GM23338 (cell line): Measurements from ENCODE around the gene MYH15. TPM values are rescaled to one million over a fixed set of nuclear protein-coding genes. Genes with fewer than 3 reads are reported as not detected.

Experiments
- ATAC-seq: fragments of 200-7000 bp; cut with Tn5 transposase; 3 replicates; pipeline ENCODE4 v1.9.1; 2020
- DNase-seq: peaks from one replicate; pipeline ENCODE4 v3.0.0-alpha.2; 2015; ENCODE audit warnings: low spot score
- H2AFZ ChIP-seq: fragments of 200-600 bp; sonication (generic); 2 replicates; pipeline ENCODE4 v1.8.0; 2016; ENCODE audit warnings: antibody characterized with exemption, mild to moderate bottlenecking, moderate library complexity
- H3F3A ChIP-seq: fragments of 200-600 bp; sonication (generic); replicated peaks from 2 replicates; pipeline ENCODE4 v1.8.0; 2017; ENCODE audit warnings: antibody characterized with exemption, mixed run types, low read depth
- H3K27ac ChIP-seq: fragments of 200-600 bp; sonication (generic); 2 replicates; pipeline ENCODE4 v1.6.1; 2016; ENCODE audit warnings: low read depth
- H3K27me3 ChIP-seq: fragments of 200-600 bp; sonication (generic); 2 replicates; pipeline ENCODE4 v1.8.0; 2016; ENCODE audit warnings: mild to moderate bottlenecking, mixed run types, moderate library complexity; ENCODE audit not compliant: insufficient read depth
- H3K36me3 ChIP-seq: fragments of 200-600 bp; sonication (generic); 2 replicates; pipeline ENCODE4 v1.8.0; 2016; ENCODE audit warnings: mild to moderate bottlenecking; ENCODE audit not compliant: insufficient read depth
- H3K4me1 ChIP-seq: fragments of 200-600 bp; sonication (generic); 2 replicates; pipeline ENCODE4 v1.8.0; 2016; ENCODE audit warnings: mild to moderate bottlenecking, moderate library complexity; ENCODE audit not compliant: insufficient read depth
- H3K4me2 ChIP-seq: fragments of 200-600 bp; sonication (generic); 2 replicates; pipeline ENCODE4 v1.7.1; 2017; ENCODE audit warnings: mixed run types
- H3K4me3 ChIP-seq: fragments of 200-600 bp; sonication (generic); 2 replicates; pipeline ENCODE4 v1.6.1; 2016; ENCODE audit warnings: mixed run types
- H3K79me2 ChIP-seq: fragments of 200-600 bp; sonication (generic); replicated peaks from 2 replicates; pipeline ENCODE4 v1.8.0; 2017; ENCODE audit warnings: mild to moderate bottlenecking; ENCODE audit not compliant: insufficient read depth
- H3K9me2 ChIP-seq: fragments of 200-600 bp; sonication (generic); 2 replicates; pipeline ENCODE4 v1.8.0; 2017; ENCODE audit not compliant: insufficient read depth
- H4K20me1 ChIP-seq: fragments of 200-600 bp; sonication (generic); replicated peaks from 2 replicates; pipeline ENCODE4 v1.8.0; 2017; ENCODE audit warnings: mild to moderate bottlenecking; ENCODE audit not compliant: insufficient read depth
- H3K27ac Mint-ChIP-seq: 2 replicates; pipeline ENCODE4 v1.8.0; 2020; ENCODE audit warnings: inconsistent platforms, mild to moderate bottlenecking, moderate library complexity, mixed read lengths
- H3K27me3 Mint-ChIP-seq: 3 replicates; pipeline ENCODE4 v1.8.0; 2022; ENCODE audit warnings: low read depth, mild to moderate bottlenecking, moderate library complexity, mixed read lengths, inconsistent platforms; ENCODE audit not compliant: insufficient read depth, poor library complexity
- H3K36me3 Mint-ChIP-seq: 3 replicates; pipeline ENCODE4 v1.8.0; 2021; ENCODE audit warnings: low read depth, mild to moderate bottlenecking, inconsistent platforms, moderate library complexity, mixed read lengths
- H3K4me1 Mint-ChIP-seq: 3 replicates; pipeline ENCODE4 v1.8.0; 2020; ENCODE audit warnings: mild to moderate bottlenecking, inconsistent platforms, mixed read lengths
- H3K4me3 Mint-ChIP-seq: 3 replicates; pipeline ENCODE4 v1.8.0; 2021; ENCODE audit warnings: moderate library complexity, mild to moderate bottlenecking, inconsistent platforms, mixed read lengths
- H3K9me3 Mint-ChIP-seq: 3 replicates; pipeline ENCODE4 v1.8.0; 2020; ENCODE audit warnings: moderate library complexity, mild to moderate bottlenecking, inconsistent platforms, mixed read lengths
- CREB1 ChIP-seq: fragments of 250-450 bp; sonication (Bioruptor Pico); IDR thresholded peaks from 2 replicates; pipeline ENCODE4 v1.5.0; 2020; ENCODE audit warnings: low read depth, mild to moderate bottlenecking, moderate library complexity
- EZH2phosphoT487 ChIP-seq: fragments of 200-600 bp; sonication (generic); IDR thresholded peaks from one replicate; pipeline ENCODE4 v1.8.1; 2018; ENCODE audit warnings: antibody characterized with exemption; ENCODE audit not compliant: unreplicated experiment
- NANOG ChIP-seq: IDR thresholded peaks from 2 replicates; pipeline ENCODE4 v1.6.1; 2016; ENCODE audit warnings: antibody characterized with exemption, borderline replicate concordance
- POLR2AphosphoS5 ChIP-seq: IDR thresholded peaks from 2 replicates; pipeline ENCODE4 v1.6.1; 2016; ENCODE audit warnings: antibody characterized with exemption, low read depth
- REST ChIP-seq: IDR thresholded peaks from one replicate; pipeline ENCODE4 v1.6.1; 2018; ENCODE audit warnings: antibody characterized with exemption; ENCODE audit not compliant: unreplicated experiment
- STAT1 ChIP-seq: IDR thresholded peaks from one replicate; pipeline ENCODE4 v1.6.1; 2016; ENCODE audit warnings: antibody characterized with exemption; ENCODE audit not compliant: unreplicated experiment
- ZNF462 ChIP-seq: fragments of 250-450 bp; sonication (Bioruptor Pico); IDR thresholded peaks from 2 replicates; pipeline ENCODE4 v1.5.0; 2020; ENCODE audit warnings: mild to moderate bottlenecking, moderate library complexity
- polyA plus RNA-seq: library from polyadenylated mRNA; unstranded; fragments of >200 nt; fragmentation: Nextera tagmentation; extraction: Ambion mirVana; gene quantifications from 2 replicates; pipeline ENCODE4 v1.2.1, GENCODE V29; 2016
- total RNA-seq: library from RNA; depleted of rRNA; stranded (reverse); fragments of >200 nt; shearing (Covaris generic); gene quantifications from 2 replicates; pipeline ENCODE4 v1.2.3, GENCODE V29; 2014
- TF ChIP-seq, protein P1 (sequence below): IDR thresholded peaks from 2 replicates; pipeline ENCODE4 v1.6.1; 2016; ENCODE audit warnings: antibody characterized with exemption
- TF ChIP-seq, protein P2 (sequence below), 2 experiments: fragments of 200-600 bp in 1 of 2; sonication (generic) in 1 of 2; conservative IDR thresholded peaks; 2 replicates each; pipeline versions ENCODE4 v1.5.1 to v1.6.1; 2016 to 2017; ENCODE audit warnings: antibody characterized with exemption in 2 of 2, low read depth in 2 of 2, mild to moderate bottlenecking in 2 of 2, moderate library complexity in 1 of 2

Gene MYH15
- total and polyA plus RNA-seq, 2 experiments from 2014 or later = 0.07 TPM; not detected in 1

- H3K4me3 Mint-ChIP-seq = no peak overlapping the region
- Histone ChIP-seq H3K27me3 (no peaks in the 10 kb centered on the region), H3F3A (no peaks in the 10 kb centered on the region), H3K36me3 (no peaks in the 10 kb centered on the region), H3K9me2 (no peaks in the 10 kb centered on the region), H2AFZ (no peak overlapping the region), H4K20me1 (no peaks in the 10 kb centered on the region), H3K4me1 (peaks cover 11% of the 10 kb centered on the region), H3K27ac (no peak overlapping the region), H3K79me2 (no peaks in the 10 kb centered on the region), H3K4me3 (no peak overlapping the region), H3K4me2 (no peak overlapping the region)
- DNase-seq (no peak), ATAC-seq (no peak)
- H3K36me3 Mint-ChIP-seq = peaks cover 3% of the 10 kb centered on the region; the same call in 1 of the 3 replicates
- H3K9me3 Mint-ChIP-seq = peaks cover 3% of the 10 kb centered on the region; the same call in 1 of the 3 replicates
- peak overlapping the region; percentile 18; the same call in 1 of the 2 replicates for H3K27ac Mint-ChIP-seq
- H3K27me3 Mint-ChIP-seq = no peaks in the 10 kb centered on the region
- TF ChIP-seq CREB1 (CRISPR knock-in tag) = no peak
- TF ChIP-seq POLR2AphosphoS5 = no peak
- no peak for TF ChIP-seq NANOG
- peaks cover 21% of the 10 kb centered on the region for H3K4me1 Mint-ChIP-seq
These were observed 134.4 kb downstream of the MYH15 start for GRCh38 chr3:108376026-108376425.

- no peak overlapping the region for H3K4me3 Mint-ChIP-seq
- no peak overlapping the region for H3K27ac Mint-ChIP-seq
- no peaks in the 10 kb centered on the region; the same call in 2 of the 3 replicates for H3K9me3 Mint-ChIP-seq
- no peaks in the 10 kb centered on the region for H3K4me1 Mint-ChIP-seq
- Histone ChIP-seq H3K27ac (no peak overlapping the region), H3K4me2 (no peak overlapping the region), H3K4me1 (no peaks in the 10 kb centered on the region), H3F3A (no peaks in the 10 kb centered on the region), H2AFZ (no peak overlapping the region), H4K20me1 (no peaks in the 10 kb centered on the region), H3K4me3 (no peak overlapping the region), H3K79me2 (no peaks in the 10 kb centered on the region), H3K36me3 (no peaks in the 10 kb centered on the region), H3K9me2 (0 out of 2 replicates have a peak, but pooled peaks cover 10% of the 10 kb centered on the region), H3K27me3 (no peaks in the 10 kb centered on the region)
- no peak for DNase-seq
- ATAC-seq = no peak
- H3K27me3 Mint-ChIP-seq = no peaks in the 10 kb centered on the region
- H3K36me3 Mint-ChIP-seq = no peaks in the 10 kb centered on the region
- no peak for TF ChIP-seq EZH2phosphoT487
- no peak for TF ChIP-seq CREB1 (CRISPR knock-in tag)
- TF ChIP-seq, protein P1, sequence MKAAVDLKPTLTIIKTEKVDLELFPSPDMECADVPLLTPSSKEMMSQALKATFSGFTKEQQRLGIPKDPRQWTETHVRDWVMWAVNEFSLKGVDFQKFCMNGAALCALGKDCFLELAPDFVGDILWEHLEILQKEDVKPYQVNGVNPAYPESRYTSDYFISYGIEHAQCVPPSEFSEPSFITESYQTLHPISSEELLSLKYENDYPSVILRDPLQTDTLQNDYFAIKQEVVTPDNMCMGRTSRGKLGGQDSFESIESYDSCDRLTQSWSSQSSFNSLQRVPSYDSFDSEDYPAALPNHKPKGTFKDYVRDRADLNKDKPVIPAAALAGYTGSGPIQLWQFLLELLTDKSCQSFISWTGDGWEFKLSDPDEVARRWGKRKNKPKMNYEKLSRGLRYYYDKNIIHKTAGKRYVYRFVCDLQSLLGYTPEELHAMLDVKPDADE = no peak
- TF ChIP-seq ZNF462 (CRISPR knock-in tag) = no peak
- TF ChIP-seq, protein P2, sequence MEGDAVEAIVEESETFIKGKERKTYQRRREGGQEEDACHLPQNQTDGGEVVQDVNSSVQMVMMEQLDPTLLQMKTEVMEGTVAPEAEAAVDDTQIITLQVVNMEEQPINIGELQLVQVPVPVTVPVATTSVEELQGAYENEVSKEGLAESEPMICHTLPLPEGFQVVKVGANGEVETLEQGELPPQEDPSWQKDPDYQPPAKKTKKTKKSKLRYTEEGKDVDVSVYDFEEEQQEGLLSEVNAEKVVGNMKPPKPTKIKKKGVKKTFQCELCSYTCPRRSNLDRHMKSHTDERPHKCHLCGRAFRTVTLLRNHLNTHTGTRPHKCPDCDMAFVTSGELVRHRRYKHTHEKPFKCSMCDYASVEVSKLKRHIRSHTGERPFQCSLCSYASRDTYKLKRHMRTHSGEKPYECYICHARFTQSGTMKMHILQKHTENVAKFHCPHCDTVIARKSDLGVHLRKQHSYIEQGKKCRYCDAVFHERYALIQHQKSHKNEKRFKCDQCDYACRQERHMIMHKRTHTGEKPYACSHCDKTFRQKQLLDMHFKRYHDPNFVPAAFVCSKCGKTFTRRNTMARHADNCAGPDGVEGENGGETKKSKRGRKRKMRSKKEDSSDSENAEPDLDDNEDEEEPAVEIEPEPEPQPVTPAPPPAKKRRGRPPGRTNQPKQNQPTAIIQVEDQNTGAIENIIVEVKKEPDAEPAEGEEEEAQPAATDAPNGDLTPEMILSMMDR (conservative IDR thresholded peaks at IDR 0.05; ENCODE audit: low read depth in 2 of 2) = no peak
- no peak for TF ChIP-seq STAT1
- TF ChIP-seq REST = no peak
- TF ChIP-seq POLR2AphosphoS5 = no peak
These were observed 151.4 kb downstream of the MYH15 start for GRCh38 chr3:108359011-108359410.
